Brain microvascular endothelial cell (primary cell): Measurements from ENCODE around the gene PPT2.
"Not testable (repeated sequence)": the region's sequence is repeated elsewhere in the genome, so short reads cannot be mapped to it uniquely, and the experiment has no call there.

ENCODE experiments used
- DNase-seq: peaks from one replicate; pipeline ENCODE4 v3.0.0-alpha.2; 2020
- H3K27ac ChIP-seq: fragments of 250-450 bp; sonication (Bioruptor Pico); 2 replicates; pipeline ENCODE4 v1.5.1; 2020; ENCODE audit warnings: mild to moderate bottlenecking, moderate library complexity
- H3K27me3 ChIP-seq: fragments of 250-450 bp; sonication (Bioruptor Pico); replicated peaks from 2 replicates; pipeline ENCODE4 v1.5.1; 2020; ENCODE audit warnings: mild to moderate bottlenecking
- H3K36me3 ChIP-seq: fragments of 250-450 bp; sonication (Bioruptor Pico); replicated peaks from 2 replicates; pipeline ENCODE4 v1.5.1; 2020; ENCODE audit warnings: mild to moderate bottlenecking
- H3K4me3 ChIP-seq: 2 replicates; pipeline ENCODE4 v1.5.1; 2011; ENCODE audit warnings: low read depth, mild to moderate bottlenecking, control low read depth, low read length, moderate library complexity
- CTCF ChIP-seq: IDR thresholded peaks from 2 replicates; pipeline ENCODE4 v1.5.1; 2011; ENCODE audit warnings: low read depth, mild to moderate bottlenecking, moderate library complexity, low read length, control low read depth, inconsistent platforms; ENCODE audit errors: missing control alignments
- in situ Hi-C: cut with HindIII; loops from 2 replicates; pipeline ENCODE4 v1.10.0; 2017; ENCODE audit warnings: low sequenced_read_pairs, low pct_ligation_motif_present

PPT2 gene

GRCh38 chr6:32187009-32187709 is 33.2 kb downstream of the PPT2 start:
- Histone ChIP-seq H3K27ac (no peak overlapping the region), H3K4me3 (no peak overlapping the region), H3K27me3 (no peaks in the 10 kb centered on the region), H3K36me3 (peaks cover 43% of the 10 kb centered on the region)
- in situ Hi-C loops = loop anchor here (10.0 kb wide), 1 partner anchor 62 kb away; the partner anchor contains the start of gene ATF6B
- no peak for DNase-seq
- TF ChIP-seq CTCF = no peak

- peak overlapping the region; percentile 27 for H3K4me3 ChIP-seq
- not testable (repeated sequence) for DNase-seq, H3K27me3 ChIP-seq, H3K27ac ChIP-seq
- peaks cover 36% of the 10 kb centered on the region for H3K36me3 ChIP-seq
- in situ Hi-C loops = loop anchor here (10.0 kb wide), 1 partner anchor 63 kb away; the partner anchor contains the start of gene ATF6B
Measured at GRCh38 chr6:32187725-32188380, 33.9 kb downstream of the PPT2 start.

- no peak for TF ChIP-seq CTCF
- Histone ChIP-seq H3K27ac (peak overlapping the region; percentile 65), H3K36me3 (peaks cover 29% of the 10 kb centered on the region), H3K4me3 (peak overlapping the region; percentile 67), H3K27me3 (no peaks in the 10 kb centered on the region)
- in situ Hi-C loops = loop anchor here (10.0 kb wide), 1 partner anchor 64 kb away; the partner anchor contains the start of gene ATF6B
- peak; percentile 14 for DNase-seq
Measured at GRCh38 chr6:32188381-32189068, 34.6 kb downstream of the PPT2 start.

- Histone ChIP-seq H3K4me3 (peak overlapping the region; percentile 67), H3K27me3 (no peaks in the 10 kb centered on the region), H3K36me3 (peaks cover 23% of the 10 kb centered on the region), H3K27ac (peak overlapping the region; percentile 65)
- in situ Hi-C loops = loop anchor here (10.0 kb wide), 1 partner anchor 64 kb away; the partner anchor contains the start of gene ATF6B
- no peak for DNase-seq
- TF ChIP-seq CTCF = no peak
Measured at GRCh38 chr6:32189069-32189741, 35.3 kb downstream of the PPT2 start.

GRCh38 chr6:32189742-32190053 is 35.8 kb downstream of the PPT2 start:
- in situ Hi-C loops = loop anchor here (10.0 kb wide), 1 partner anchor 65 kb away; the partner anchor contains the start of gene ATF6B
- H3K4me3 ChIP-seq = peak overlapping the region; percentile 67
- no peak for DNase-seq
- no peak for TF ChIP-seq CTCF
- peak overlapping the region; percentile 65 for H3K27ac ChIP-seq
- no peaks in the 10 kb centered on the region for H3K27me3 ChIP-seq
- peaks cover 21% of the 10 kb centered on the region for H3K36me3 ChIP-seq
